Endothelial cell of umbilical vein (primary cell): ENCODE results near the gene ZNF488.

Experiments
- CTCF ChIP-seq, 2 donors: IDR thresholded peaks; 1 replicate in 1 of 2; 2 replicates in 1 of 2; pipeline ENCODE4 v1.5.1; 2011; ENCODE audit warnings: low read length in 2 of 2, mild to moderate bottlenecking in 2 of 2, moderate library complexity in 2 of 2, control low read depth in 1 of 2, inconsistent platforms in 1 of 2, low read depth in 1 of 2; ENCODE audit not compliant: insufficient read depth in 1 of 2; ENCODE audit errors: extremely low read depth in 1 of 2
- MAX ChIP-seq: IDR thresholded peaks from 2 replicates; pipeline ENCODE4 v1.6.1; 2011; ENCODE audit not compliant: insufficient read depth, insufficient read length
- MYC ChIP-seq: IDR thresholded peaks from one replicate; pipeline ENCODE4 v1.6.1; 2011; ENCODE audit warnings: mild to moderate bottlenecking, low read depth, low read length
- POLR2A ChIP-seq: IDR thresholded peaks from 2 replicates; pipeline ENCODE4 v1.6.1; 2012; ENCODE audit warnings: low read depth, mild to moderate bottlenecking, control low read depth, low read length
- POLR2AphosphoS5 ChIP-seq: IDR thresholded peaks from 2 replicates; pipeline ENCODE4 v1.6.1; 2012; ENCODE audit warnings: low read depth, mild to moderate bottlenecking, control low read depth, low read length, moderate library complexity; ENCODE audit not compliant: insufficient read depth

- no peak for TF ChIP-seq CTCF (IDR thresholded peaks at IDR 0.05; ENCODE audit: extremely low read depth in 1 of 2, insufficient read depth in 1 of 2, low read depth in 1 of 2, low read length in 2 of 2)
- no peak for TF ChIP-seq POLR2AphosphoS5
- no peak for TF ChIP-seq MAX
- TF ChIP-seq MYC, result no peak
- no peak for TF ChIP-seq POLR2A
Observed at GRCh38 chr10:47413531-47414226, 29.6 kb upstream of the ZNF488 start.
